ENCODE measurements around the gene TRIM40.

The TRIM40 gene

DNA sequence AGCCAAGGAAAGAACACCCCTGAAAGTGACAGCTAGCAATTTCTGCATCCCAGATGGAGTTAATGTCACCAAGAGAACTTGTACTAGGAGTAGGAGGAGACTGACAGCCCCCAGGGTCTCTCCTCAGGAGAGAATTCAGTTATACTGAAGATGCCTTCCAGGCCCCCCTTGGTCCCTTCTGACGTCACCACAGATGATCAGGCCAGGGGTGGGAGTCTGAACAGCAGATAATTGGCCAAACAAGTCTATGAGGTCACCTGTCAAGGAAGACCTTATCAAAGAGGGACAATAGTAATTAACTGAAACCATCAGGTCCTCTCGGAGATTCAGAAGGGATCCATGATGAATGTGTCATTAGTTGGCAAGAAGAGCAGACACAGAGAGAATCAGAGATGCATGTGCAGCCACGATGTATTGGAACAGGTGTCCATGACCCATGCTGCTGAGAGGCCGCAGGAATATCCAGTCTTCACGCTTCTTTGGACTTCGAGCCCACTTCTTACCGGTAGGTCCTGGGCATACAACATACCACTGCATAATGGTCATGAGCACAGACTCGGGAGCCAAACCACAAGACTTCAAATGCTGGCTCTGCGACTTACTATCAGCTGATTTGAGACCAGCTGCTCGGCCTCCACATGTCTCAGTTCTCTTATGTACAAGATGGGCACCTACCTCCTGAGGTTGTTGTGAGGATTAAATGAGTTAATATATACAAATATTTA, 14.9 kb downstream of the TRIM40 start:
- DNase-seq = no peak

DNA sequence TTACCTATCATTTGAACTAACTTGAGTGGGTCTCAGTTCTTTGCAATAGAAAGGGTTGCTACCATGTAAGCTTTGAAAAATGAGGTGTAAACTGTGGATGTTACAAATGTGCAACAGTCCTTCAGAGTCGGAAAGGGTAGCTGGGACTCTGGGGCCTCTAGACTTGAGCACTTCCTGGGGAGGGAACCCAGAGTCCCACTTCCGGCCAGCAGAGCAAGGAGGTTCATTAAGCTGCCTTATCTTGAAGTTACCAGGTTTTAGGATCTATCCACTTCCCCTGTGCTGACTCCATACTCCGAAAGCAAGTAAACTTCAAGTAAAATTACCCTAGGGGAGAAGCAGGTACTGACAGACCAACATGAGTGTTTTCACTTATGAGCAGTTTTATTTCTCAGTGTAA, 15.6 kb downstream of the TRIM40 start:
- DNase-seq = no peak

DNA sequence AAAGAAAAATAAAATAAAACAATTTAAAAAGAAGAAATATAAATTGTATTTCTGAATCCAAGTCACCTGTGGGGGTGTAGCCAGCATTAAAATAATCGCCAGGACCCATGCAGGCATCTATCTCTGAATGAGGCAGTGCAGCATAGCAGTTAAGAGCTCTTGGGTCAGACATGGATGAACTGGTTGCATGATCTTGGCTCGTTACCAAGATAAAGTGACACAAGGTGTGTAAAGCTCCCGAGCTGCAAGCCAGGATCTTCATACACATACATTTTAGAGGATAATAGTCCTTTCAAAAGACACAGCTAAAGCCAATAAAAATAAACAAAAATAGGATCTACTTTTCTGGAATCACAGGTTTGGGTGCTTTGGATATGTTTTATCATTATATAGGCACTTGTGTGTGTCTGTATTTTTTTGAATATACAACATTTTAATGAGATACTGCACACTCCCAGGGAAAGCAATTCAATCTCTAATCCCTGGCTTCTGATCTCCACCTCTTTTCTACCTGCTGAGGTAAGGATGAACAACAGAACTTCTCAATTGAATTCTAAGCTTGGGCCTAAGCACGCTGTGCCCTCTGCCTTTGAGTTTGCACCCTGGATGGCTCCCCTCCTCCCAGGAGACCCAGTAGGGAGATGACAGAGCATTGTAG, 16.2 kb downstream of the TRIM40 start:
- no peak for DNase-seq

DNA sequence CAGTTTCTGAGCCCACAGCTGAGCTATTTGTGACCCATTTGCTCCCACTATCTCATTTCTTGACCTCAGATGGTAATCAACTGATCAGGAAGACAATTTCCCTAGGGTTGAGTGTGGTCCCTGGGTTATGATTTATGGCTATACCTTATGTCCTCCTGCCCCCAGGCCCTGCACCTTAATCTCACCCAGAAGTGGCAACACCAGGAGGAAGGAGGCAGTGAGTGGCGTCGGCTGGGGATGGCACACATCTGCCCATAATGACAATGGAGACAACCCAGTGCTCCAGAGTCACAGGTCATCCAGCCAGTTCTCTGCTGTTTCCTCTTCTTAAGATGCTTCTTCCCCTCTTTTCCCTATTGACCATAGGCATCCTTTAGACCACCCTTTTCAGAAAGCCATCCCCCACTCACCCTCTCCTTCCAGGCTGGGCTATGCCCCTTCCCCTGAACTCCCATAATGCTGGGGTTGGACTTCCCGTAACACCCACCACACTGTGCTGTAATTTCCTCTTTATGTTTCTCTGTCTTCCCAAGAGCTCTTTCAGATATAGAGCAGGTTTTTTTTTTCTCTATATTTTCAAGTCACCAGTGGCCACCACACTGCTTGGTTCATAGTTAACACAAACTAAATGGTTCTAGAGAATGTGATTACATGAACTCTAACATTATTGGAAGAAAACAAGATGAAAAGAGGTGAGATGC, 17.1 kb downstream of the TRIM40 start:
- DNase-seq = no peak

DNA sequence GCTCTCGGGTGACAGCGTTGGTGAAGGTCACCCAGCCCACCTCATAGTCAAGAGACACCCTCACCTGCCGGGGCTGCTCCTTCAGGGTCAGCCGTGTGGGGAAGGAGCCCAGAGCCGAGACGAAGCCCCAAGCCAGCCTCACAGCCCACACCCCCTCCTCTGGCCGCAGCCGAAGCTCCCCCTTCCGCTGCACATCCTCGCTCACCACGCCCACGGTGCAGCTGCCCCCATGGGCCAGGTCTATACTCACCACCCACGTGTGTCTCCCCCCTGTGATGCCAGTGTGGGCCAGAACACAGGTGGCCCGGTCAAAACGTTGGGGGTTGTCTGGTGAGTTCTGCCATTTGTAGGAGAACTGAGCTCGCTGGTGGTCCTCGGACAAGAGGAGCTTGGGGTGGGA, 18.1 kb downstream of the TRIM40 start:
- no peak for DNase-seq

DNA sequence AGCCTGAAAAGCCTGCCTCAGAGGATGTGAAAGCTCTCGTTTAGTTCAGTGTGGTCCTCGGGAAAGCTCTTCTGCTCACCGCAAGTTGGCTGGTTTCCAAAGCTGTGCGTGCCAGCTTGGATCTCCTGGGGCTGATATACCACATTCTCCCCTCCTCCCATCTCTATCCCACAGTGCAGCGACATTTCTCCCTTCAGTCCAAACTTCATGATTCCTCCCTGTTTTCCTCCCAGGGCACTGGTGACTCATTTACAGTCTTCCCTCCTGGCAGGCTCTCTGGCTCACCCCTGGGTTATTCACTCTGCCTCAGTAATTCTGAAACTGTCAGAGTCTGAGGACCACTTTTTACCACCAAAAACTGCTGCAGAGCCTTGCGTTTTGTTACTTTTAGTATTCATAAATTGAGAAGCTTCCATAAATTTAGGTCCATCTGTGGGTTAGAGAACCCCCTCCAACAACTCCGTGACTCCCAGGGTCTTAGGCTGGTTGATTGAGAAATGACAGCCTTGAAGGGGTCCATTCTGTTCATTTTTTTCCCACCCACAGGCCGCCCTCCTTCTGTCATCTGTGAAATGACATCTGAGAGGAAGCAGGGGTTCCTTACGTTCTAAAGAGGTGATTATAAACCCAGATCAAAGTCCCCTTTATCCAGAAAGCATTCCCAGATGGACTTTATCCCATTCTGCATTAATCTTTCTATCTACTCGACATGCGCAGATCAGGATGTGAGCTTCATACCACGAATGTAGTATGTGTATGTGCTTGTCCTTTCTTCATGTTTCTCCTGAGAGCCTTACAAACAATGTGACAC, 19.0 kb downstream of the TRIM40 start:
- no peak for DNase-seq

DNA sequence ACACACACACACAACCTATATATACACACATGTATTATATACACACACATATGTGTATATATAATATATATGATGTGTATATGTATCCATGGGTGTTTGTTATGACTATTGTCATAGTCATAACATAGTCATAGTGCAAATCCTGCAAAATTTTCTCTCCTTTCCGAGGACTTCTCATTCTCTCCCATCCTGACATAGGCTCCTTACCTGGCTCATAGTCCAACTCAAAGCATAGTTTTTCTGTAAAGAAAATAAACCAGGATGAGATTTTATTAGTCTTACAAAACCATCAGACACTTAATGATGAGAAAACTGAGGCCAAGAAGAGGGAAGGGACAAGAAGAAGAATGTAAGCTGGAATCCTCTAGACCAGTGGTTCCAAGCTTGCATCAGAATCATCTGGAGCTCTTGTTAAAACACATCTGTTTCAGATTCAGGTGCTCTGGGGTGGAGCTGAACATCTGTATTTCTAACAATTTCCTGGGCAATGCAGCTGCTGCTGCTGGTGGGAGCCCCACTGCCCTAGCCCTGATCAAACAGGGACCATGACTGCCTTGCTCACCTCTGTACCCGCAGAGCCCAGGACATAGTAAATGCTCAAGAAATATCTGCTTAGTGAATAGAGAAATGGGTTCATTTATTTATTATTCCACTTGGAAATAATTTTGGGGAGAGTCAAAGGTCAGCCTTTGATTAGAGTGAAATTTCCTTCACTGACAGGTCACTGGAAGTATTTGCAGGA, 19.8 kb downstream of the TRIM40 start:
- no peak for DNase-seq

DNA sequence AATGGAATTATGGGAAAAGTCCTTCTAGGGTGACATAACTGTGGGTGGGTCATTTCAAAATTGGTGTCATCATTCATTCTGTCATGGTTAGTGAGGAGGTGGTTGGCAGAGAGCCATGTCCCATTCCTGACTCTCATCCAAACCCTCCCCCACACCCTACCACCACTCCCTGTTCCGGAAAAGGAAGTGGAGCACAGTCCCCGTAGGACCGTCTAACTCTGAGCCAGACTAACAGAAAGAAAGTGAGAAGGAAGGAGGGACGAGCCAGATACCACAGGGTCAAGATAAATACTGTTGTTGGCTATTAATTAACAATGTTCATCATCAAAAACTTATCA, 20.3 kb downstream of the TRIM40 start:
- no peak for DNase-seq

DNA sequence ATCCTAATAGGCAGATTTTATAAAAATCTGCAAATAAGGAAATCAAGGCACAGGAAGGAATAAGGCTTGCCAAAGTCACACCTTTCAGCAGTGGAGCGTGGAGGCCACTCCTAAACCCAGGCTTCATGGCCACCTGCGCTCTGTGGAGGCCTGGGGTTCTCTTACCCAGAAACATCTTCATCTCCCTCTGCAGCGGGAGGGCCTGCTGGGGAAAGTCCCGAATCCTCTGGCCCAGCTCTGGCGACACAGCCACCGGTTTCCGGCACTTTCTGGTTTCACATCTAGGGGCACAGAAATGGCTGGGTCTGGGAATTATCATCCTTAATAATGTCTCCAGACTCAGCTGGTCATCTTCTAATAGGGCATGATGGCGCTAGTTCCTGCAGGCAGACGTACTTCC, 20.8 kb downstream of the TRIM40 start:
- DNase-seq = no peak

DNA sequence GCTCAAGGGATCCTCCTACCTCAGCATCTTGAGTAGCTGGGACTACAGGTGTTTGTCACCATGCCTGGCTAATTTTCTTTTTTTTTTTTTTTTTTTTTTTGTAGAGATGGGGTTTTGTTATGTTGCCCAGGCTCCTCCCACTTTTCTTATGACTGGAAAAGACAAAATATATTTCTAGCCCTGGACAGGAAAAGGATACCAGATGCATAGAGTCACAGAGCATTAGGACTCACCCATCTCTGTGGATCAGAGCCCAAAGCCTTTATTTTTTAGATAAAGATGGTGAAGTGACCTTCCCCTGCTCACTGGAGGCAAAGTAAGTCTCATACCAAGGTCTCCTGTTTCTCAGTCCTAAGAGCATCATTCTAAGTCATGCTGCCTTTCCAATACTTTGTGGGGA, 21.6 kb downstream of the TRIM40 start:
- DNase-seq = no peak

DNA sequence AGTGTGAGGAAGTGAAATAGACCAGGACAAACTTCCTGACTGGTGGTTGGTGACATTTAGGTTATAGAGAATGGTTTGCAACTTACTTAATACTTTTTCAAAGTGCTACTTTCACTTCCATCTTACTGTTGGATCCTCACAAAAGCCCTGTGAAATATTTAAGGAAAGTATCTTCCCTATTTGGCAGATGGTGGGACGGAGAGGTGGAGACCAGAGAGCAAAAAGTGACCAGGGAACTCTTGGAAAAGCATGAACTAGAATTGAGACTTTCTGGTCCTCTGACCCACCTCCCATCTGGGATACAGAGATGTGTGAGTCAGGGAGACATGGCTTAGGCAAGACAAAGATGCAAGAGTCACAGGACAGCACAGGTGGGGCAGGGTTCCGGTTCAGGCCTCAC, 22.1 kb downstream of the TRIM40 start:
- DNase-seq = no peak

DNA sequence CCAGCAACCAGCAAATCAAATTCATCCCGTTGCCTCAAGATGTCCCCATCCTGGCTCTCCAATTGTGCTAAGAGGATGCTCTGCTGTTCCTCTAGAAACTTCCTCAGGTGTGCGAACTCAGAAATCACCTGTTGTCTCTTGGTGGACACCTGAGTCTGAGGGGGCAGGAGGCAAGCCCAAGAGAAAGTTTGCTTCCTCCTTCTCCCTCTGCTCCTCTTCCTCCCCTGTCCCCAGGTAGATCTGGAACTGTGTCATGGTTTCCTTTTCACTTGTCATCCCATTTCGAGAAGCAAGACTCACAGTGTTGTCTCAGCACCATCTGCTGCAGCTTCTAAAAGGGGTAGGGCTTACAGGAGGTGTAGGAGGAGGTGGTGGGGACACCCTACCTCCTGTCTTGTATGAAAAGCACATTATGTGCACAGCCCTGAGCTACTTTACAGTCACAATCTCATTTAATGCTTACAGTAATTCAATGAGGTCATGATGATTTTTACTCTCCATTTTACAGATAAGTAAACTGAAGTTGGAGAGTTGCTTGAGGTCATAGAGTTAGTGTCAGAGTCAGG, 22.6 kb downstream of the TRIM40 start:
- DNase-seq = peak; percentile 47

DNA sequence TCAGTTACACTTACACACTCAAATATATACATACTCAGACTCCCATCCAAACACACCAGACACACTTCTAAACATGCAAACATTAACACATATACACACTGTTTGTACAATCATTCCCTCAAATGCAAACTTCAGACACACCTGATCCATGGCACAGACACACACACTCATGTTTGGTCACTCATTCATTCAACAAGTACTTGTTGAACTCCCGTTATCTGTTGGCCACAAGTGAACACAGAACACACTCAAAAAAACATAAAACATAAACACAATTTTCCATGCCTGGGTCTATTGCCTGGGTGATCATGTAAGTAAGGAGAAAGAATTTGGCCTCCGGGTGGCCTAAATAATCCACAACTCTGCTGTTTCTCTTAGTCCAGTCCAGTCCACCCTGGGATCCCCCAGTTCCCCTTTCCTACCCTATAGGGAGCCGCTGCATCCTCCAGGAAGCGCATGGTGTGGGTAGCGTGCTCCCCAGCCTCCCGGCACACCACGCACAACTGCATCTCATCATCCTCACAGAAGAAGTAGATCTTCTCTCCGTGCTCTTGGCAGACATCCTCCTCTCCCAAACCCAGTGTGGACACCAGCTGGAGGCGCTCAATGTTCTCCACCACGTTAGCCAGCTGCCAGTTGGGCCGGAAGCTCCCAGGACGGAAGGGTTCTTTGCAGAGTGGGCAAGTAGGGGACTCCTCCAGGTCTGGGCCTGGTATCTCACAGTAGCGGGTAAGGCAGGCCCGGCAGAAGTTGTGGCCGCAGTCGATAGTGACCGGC, 24.3 kb downstream of the TRIM40 start:
- no peak for DNase-seq

DNA sequence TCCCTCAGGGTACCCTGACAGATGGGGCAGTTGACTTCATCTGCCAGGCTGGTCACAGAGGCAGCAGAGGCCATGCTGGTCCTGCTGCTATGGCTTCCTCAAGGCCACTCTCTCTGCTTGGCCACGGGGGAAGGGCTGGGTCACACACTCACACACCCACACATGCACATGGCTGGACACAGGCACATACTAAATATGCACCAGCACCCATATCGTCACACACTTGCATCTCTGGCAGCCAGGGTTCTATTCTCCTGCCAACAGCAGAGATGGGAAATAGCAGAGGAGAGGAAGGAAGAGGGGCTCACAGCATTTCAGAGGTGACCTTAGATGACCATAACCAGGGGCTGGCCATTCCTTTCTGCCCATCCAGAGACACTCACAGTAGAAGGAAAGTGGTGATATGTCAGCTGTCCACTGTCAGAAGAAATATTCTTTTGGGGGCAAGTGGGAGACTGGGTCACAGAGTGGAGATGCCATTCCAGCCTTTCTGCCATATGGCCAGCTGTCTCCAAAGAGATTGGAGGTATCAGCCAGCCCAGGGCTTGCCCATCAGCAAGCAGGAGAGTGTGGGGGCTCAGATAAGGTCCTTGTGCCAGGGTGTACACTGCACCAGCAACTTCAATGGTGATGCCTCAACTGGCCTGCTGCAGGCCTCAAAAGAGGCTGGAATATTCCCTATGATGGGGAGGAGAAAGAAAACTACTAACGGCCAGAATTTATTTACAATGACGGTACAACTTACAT, 25.0 kb downstream of the TRIM40 start, which contains the start of gene TRIM10:
TRIM10 (minus strand) TSS at position 427 of the 747 bp plus-strand sequence; CDS start at position 74, 353 bp downstream.
- DNase-seq = no peak

DNA sequence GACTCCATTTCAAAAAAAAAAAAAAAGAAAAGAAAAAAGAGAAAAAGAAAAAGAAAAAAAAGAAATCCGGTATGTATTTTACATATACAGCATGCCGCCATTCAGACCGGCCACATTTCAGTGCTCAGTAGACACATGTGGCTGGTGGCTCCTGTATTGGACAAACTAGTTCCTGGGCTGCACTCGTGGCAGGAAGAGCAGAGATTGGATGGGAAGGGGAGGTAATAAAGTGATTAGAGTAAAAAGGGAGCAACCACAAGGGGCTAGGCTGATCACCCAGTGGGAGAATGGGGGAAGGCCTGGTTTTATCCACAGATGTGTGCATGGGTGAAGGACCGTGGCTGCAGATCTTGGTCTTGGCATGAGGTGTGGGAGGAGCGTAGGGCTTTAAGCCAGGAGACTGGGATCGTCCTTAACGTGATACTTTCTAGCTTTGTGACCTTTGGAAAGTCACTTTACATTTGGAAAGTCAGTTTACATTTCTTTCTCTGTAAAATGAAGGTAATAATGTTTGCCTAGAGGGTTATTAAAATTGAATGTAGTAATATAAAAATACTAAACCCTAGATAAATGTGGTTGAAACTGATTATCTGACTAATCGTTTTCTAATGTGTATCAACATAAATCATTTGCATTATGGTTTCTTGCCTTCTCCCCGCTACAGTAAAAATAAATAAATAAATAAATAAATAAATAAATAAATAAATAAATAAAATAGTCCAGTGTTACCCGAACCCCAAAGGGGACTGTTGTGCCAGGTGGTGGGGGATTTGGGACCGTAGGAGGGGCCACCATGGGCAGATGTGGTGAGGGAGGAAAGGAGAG, 26.5 kb downstream of the TRIM40 start:
- DNase-seq = no peak

DNA sequence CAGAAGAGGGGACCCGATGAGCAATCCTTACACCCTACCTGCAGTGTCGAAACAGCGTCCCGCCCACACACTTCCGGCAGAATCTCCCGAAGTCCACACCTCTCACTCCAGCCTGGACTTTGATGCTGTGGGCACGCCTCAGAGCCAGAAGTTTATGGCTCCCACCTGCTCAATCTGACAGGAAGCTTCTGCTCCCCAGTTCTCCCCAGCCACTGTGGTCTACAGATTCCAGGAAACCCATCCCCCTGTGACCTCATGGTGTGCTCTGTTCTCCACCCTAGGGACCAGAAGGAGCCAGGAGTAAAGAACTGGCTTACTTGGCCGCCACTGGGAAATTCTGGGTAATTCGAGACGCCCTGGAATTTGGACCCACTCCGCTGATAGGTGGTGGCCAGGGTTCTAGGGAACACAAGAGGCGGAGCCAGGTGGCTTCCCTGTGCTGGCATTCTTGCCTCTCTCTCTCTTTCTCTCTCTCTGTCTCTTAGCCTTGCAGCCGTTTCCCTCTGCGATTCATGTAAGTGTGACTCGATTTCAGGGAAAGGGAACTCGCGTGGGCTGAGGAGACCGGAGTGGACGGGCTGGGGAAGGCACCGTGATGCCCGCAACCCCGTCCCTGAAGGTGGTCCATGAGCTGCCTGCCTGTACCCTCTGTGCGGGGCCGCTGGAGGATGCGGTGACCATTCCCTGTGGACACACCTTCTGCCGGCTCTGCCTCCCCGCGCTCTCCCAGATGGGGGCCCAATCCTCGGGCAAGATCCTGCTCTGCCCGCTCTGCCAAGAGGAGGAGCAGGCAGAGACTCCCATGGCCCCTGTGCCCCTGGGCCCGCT, 27.4 kb downstream of the TRIM40 start, which contains the start of gene TRIM15:
TRIM15 (plus strand) TSS at position 457 of the 828 bp plus-strand sequence; CDS start at position 596, 139 bp downstream.
- DNase-seq = no peak

DNA sequence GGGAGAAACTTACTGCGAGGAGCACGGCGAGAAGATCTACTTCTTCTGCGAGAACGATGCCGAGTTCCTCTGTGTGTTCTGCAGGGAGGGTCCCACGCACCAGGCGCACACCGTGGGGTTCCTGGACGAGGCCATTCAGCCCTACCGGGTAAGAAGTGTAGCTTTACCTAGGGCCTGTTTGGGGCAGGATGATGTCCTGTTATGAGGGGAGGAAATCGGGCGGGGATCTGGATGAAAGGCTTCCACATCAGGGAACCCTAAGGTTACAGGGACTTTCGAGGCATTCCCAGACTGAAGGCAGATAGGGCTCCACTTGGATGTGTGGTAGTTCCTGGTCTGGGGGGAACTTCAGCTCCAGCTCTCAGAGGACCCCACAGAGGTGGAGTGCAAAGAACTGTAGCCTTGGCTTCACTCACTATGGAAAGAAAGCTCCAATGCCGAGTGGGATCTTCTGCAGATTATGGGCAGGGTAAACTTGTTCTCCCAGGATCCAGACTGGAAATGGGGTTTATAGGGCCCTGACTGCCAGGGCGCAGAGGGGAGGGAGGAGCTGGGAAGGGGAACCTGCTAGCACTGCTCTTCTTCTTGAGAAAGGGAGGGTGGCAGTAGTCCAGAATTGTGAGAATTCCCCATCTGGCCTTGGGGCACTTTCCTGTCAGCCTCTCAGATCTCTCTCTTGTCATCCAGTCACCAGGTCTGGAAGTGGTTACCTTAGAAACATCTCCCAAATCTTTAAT, 28.1 kb downstream of the TRIM40 start:
- no peak for DNase-seq

DNA sequence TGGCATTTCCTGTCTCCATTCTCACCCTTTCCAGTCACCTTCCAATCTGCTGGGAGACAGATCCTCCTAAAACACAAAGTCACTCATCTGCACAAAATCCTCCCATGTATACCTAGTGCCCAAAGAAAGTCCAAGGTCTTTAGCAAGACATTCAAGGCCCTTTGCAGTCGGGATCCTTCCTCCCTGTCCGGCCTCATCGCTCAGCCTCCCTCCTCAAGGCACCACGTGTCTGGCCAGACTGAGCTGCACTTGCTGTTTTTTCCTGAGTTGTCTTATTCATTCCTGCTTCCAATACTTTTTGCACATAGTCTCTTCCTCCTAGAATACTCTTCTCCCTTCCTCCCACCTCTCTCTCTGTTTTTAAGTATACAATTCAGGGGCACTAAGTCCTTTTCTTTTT, 28.8 kb downstream of the TRIM40 start:
- no peak for DNase-seq

All from NCI-H82 (cell line).